Right atrium auricular region (tissue), 2 donors: ENCODE data around the gene JARID2. TPM values are rescaled to one million over a fixed set of nuclear protein-coding genes. Genes with fewer than 3 reads are reported as not detected.

Experiments used
- DNase-seq: peaks from one replicate; pipeline ENCODE4 v3.0.0-alpha.2; 2019; ENCODE audit warnings: low spot score
- H3K27ac ChIP-seq, 2 donors: fragments of 200-600 bp; sonication (generic); 1 replicate in 1 of 2; 2 replicates in 1 of 2; pipeline ENCODE4 v1.5.1; 2016 to 2019
- H3K27me3 ChIP-seq, 2 donors: fragments of 200-600 bp; sonication (generic); one replicate each; pipeline versions ENCODE4 v1.5.1 to v1.6.0; 2017 to 2019
- H3K36me3 ChIP-seq: fragments of 200-600 bp; sonication (generic); one replicate; pipeline ENCODE4 v1.5.1; 2016
- H3K4me1 ChIP-seq, 2 donors: fragments of 200-600 bp; sonication (generic); one replicate each; pipeline versions ENCODE4 v1.5.1 to v1.6.0; 2017 to 2019
- H3K4me3 ChIP-seq, 2 donors: fragments of 200-600 bp; sonication (generic); 1 replicate in 1 of 2; 2 replicates in 1 of 2; pipeline ENCODE4 v1.5.1; 2017 to 2019; ENCODE audit warnings: mild to moderate bottlenecking in 1 of 2, moderate library complexity in 1 of 2
- H3K9me3 ChIP-seq, 2 donors: fragments of 200-600 bp; sonication (generic); one replicate each; pipeline ENCODE4 v1.5.1; 2019
- CTCF ChIP-seq, 2 donors: fragments of 200-600 bp; sonication (generic); IDR thresholded peaks; one replicate each; pipeline ENCODE4 v1.5.1; 2019; ENCODE audit warnings: antibody characterized with exemption in 2 of 2
- total RNA-seq, 2 donors: library from RNA; depleted of rRNA; stranded (reverse); fragments of >200 nt; gene quantifications; one replicate each; pipeline ENCODE4 v1.1.0, GENCODE V29; 2016

JARID2 gene
- total RNA-seq, 2 donors from 2014 or later, result 6.5 to 6.7 TPM

GRCh38 chr6:15434823-15435380, 189.0 kb downstream of the JARID2 start:
- peaks cover 0 to 49% of the 10 kb centered on the region in 2 donors for H3K4me1 ChIP-seq
- H3K27me3 ChIP-seq, result no peaks in the 10 kb centered on the region
- H3K9me3 ChIP-seq, result peaks cover 0 to 10% of the 10 kb centered on the region in 2 donors
- no peaks in the 10 kb centered on the region for H3K36me3 ChIP-seq
- no peak overlapping the region for H3K4me3 ChIP-seq
- no peak overlapping the region for H3K27ac ChIP-seq
- TF ChIP-seq CTCF (IDR thresholded peaks at IDR 0.05), result no peak
- DNase-seq, result no peak

DNA sequence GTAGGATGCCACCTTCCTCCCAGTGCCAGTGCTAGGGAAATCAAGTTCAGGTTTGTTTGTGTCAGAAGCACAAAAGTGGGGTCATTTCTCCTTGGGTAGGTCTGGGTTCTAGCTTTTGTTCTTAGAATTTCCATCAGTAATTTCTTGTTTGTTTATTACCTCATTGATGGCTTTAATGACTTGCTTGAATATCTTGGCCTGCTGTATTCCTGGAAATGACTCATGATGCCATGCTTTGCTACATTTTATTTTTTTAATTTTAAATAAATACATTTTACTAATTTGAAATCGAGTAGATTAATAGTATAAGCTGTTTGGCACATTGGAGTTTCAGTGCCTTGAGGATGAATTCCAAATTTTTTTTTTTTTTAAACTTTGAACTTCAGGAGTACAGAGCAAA, 189.6 kb downstream of the JARID2 start:
- no peaks in the 10 kb centered on the region for H3K36me3 ChIP-seq
- peaks cover 0 to 48% of the 10 kb centered on the region in 2 donors for H3K4me1 ChIP-seq
- TF ChIP-seq CTCF (IDR thresholded peaks at IDR 0.05), result no peak
- no peak for DNase-seq
- H3K4me3 ChIP-seq, result no peak overlapping the region
- H3K27me3 ChIP-seq, result no peaks in the 10 kb centered on the region
- H3K9me3 ChIP-seq, result peaks cover 0 to 10% of the 10 kb centered on the region in 2 donors
- H3K27ac ChIP-seq, result no peak overlapping the region

- Histone ChIP-seq H3K27me3 (no peaks in the 10 kb centered on the region), H3K27ac (no peak overlapping the region), H3K4me3 (no peak overlapping the region), H3K9me3 (peaks cover 0 to 10% of the 10 kb centered on the region in 2 donors), H3K36me3 (no peaks in the 10 kb centered on the region), H3K4me1 (peaks cover 0 to 40% of the 10 kb centered on the region in 2 donors)
- DNase-seq, result no peak
- no peak for TF ChIP-seq CTCF (IDR thresholded peaks at IDR 0.05)
Measured at GRCh38 chr6:15436451-15436850, 190.6 kb downstream of the JARID2 start.

GRCh38 chr6:15437090-15437635, 191.3 kb downstream of the JARID2 start:
- no peak overlapping the region for H3K27ac ChIP-seq
- H3K4me1 ChIP-seq, result peaks cover 0 to 37% of the 10 kb centered on the region in 2 donors
- H3K27me3 ChIP-seq, result no peaks in the 10 kb centered on the region
- H3K36me3 ChIP-seq, result no peaks in the 10 kb centered on the region
- no peak for DNase-seq
- H3K9me3 ChIP-seq, result peaks cover 0 to 10% of the 10 kb centered on the region in 2 donors
- no peak overlapping the region for H3K4me3 ChIP-seq
- no peak for TF ChIP-seq CTCF (IDR thresholded peaks at IDR 0.05)

DNA sequence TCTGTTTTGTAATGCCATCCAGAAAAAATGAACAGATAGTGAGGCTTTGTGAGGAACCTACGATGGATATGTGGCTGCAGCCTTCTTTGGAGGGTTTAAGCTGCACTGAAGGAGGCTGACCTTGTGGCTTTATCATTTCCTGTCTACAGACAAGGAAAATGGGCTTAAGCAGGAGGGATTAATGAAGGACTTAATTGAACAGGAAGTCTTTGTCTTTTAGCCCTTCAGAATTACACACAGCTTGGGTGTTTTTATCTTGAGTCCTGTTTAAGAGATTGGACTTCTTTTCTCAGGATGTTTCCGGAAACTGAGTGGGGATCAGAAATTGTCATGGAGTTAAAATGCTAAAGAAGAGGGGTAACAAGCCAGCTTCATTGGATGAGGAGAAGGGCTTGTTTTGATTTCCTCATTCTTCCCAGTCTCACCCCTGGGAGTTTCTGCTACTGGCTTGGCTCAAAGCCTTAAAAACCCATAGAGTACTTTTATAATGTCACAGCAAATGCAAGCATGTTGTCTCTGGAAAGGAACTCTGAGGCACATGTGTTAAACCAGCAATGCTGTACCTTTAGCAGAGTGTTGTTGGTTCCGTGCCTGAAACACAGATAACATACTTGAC, 193.6 kb downstream of the JARID2 start:
- Histone ChIP-seq H3K4me3 (no peak overlapping the region), H3K27me3 (no peaks in the 10 kb centered on the region), H3K9me3 (peaks cover 0 to 9% of the 10 kb centered on the region in 2 donors), H3K4me1 (peaks cover 0 to 39% of the 10 kb centered on the region in 2 donors), H3K36me3 (no peaks in the 10 kb centered on the region), H3K27ac (no peak overlapping the region)
- no peak for TF ChIP-seq CTCF (IDR thresholded peaks at IDR 0.05)
- no peak for DNase-seq
